Measurements from ENCODE around the gene UBE2N.

The UBE2N gene

DNA sequence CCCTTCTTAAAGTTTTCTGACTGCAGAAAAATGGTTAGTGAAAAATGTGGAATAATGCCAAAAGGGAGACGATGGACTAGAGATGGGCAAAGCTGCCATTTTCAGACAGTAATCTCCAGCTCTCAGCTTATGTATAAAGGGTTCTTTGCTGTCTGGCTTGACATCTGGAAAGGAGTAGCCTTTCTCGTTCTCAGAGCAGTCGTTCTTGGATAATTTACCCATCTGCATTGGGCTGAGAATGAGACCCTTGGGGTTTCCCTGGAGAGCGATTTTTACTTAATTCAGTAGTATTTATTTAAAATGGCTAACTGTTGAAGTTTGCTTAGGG is 62.8 kb downstream of the UBE2N start:
- no peak for DNase-seq

DNA sequence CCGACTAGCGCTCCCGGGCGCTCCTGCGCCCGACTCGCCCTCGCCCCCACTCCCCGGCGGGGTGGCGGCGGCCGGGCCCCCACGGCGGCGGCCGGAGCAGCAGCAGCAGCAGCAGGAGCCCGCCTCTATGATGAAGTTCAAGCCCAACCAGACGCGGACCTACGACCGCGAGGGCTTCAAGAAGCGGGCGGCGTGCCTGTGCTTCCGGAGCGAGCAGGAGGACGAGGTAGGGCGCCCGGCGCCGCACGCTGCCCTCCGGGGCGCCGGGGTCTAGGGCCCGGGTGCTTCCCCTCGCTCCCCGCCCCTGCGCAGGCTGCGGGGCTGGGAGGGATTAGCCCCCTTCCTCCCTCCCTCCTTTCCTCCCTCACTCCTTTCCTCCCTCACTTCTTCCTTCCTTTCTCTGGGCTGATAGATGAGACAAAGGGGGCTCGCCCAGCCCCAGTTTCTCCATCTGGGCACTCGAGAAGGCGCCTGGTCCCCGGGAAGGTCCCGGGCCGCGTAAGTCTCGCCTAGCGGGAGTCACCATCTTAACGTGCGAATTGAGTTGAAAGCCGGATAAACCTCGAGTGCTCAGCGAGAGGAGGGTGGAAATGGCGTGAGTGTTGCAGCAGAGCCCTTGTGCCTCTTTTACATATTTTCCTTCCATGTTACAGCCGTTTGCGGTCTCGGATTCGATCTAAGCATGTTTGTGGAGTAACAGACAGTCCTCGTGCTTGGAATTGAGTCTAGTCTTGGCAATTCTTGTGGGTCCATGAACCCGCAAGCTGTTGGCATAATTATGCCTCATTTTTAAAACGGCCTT is 63.4 kb downstream of the UBE2N start:
- DNase-seq: peak; percentile 87

DNA sequence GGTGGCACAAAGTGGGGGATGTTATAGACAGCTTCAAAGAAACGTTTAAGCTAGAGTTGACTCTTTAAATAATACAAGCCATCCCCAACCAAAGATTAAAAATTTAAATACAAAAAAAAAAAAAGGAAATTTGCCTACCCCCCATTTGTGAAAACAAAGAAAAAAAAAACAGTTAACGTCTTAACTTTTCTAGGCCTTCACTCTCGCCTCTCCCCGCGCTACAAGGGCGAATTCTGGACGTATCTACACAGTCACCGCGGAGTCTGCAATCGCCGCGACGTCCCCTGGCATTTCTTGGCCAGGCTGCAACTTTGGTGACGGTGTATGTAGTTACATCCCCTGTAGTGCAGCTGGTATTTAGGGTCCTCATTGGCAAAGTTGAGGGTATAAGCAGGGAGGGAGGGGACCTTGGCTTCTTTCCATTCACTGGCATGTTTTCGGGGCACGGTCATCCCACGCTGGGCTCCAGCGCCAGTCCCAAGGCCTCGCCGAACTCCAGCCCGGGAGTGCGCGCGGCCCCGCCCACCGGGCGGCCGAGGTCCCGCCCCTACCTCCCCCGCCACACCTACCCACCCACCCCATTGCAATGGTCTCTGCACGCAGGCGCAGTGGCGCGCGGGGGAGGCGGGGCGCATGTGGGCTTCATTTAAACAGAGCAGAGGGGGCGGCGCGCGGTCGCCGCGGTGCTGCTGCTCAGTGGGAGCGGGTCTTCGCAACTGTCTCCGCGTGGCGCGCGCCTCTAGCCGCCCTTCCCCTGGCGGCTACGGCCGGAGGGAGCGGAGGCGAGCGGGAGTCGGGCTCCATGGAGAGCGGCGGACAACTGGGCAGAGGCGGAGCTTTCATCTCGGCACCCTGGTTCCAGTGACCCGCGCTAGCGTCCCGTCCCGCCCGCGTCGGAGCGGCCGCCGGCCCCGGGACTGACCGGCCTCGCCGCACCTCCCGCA is 64.2 kb downstream of the UBE2N start, which contains the start of gene NUDT4:
Gene NUDT4, plus strand, starts transcription at position 674 of the 944 bp plus-strand sequence. CDS start 398 bp downstream, outside the sequence.
- peak; percentile 99 for DNase-seq

DNA sequence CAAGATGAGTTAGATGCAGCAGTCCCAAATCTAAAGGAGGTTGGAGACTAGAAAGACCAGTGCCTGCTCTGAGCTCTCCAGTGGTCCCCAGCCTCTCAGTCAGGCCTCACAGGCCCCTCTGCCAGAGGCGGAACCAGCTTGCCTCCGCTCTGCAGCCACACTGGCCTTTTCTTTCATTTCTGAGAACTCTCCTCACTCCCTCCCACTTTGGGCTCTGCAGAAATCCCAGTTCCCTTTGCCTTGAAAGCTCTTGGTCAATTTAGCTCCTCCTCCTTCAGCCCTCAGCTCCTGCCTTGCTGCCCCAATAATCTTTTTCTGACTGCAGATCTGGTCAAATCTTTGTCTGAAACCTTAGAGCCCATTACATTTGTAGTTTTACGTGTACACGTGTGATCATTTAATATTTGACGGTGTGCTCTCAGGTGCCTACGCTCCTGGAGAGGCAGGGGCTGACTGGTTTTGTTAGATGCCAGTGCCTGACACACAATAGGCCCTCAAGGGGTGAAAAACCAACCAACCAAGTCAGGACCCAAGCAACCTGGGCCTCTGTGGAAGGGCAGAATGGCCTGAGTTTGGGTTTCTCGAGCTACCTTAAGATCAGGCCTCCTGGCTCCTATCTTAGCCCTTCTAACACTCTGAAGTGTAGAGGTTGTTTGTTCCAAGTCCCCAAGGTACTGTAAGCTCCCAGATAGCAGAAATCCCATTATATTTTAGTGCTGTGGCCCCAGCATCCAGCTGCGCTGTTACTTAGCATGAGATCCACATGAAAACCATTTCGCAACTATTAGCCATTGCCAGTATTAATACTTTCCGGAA is 65.1 kb downstream of the UBE2N start:
- DNase-seq: no peak

DNA sequence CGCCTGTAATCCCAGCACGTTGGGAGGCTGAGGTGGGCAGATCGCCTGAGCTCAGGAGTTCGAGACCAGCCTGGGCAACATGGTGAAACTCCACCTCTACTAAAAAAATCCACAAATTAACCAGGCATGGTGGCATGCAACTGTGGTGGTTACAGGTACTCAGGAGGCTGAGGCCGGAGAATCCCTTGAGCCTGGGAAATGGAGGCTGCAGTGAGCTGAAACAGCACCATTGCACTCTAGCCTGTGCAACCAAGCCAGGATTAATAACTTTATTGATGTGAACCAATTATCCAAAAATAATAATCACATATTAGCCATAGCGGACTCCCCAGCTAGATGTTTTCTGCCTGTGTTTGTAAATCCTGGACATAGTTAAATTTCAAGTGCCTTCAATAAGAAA is 65.8 kb downstream of the UBE2N start:
- peak; percentile 26 for DNase-seq

DNA sequence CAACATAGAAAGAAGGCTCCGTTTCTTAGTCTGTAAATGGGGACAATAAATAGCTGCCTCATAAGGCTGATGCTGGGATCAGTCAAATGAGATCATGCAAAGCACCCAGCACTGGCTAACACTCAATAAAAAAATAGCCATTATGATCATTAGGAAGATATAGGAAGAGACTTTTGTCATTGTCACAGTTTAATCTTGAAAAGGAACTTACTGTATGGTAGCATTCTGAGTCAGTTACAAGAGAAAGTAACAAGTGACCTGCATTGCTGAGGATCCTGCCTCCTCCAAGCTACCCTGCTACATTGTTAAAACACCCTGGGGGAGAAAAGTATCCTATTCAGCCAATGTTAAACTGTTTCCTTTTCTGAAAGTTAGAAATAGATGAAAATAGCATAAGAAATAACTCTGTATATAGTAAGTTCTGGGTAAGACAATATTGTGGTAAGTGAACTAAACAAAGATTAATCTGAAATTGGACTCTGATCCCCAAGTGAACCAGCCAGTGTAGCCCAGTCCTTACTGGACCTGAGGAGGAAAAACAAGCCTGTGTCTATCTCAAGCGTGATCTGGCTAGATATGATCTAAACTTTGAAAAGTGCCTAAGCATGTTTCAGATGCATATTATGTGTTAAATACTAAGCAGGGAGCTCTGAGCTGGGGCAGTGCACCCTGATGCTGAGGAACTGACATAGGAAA is 67.6 kb downstream of the UBE2N start:
- no peak for DNase-seq

DNA sequence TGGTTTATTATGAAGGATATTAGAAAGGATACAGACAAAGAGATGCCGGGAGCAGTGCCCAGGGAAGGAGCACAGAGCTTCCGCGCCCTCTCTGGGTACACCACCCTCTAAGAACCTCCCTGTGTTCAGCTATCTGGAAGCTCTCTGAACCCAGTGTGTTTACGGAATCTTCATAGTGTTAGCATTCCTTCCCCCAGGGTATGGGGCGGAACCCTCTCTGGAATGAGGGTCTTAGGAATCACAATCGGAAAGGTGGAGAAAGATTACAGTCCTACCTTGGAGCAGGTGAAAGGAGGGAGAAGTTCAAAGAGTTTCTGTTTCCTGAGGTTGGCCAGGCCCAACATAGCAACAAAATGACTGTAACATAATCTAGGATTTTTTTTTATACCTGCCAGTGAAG is 70.8 kb downstream of the UBE2N start:
- DNase-seq: no peak

DNA sequence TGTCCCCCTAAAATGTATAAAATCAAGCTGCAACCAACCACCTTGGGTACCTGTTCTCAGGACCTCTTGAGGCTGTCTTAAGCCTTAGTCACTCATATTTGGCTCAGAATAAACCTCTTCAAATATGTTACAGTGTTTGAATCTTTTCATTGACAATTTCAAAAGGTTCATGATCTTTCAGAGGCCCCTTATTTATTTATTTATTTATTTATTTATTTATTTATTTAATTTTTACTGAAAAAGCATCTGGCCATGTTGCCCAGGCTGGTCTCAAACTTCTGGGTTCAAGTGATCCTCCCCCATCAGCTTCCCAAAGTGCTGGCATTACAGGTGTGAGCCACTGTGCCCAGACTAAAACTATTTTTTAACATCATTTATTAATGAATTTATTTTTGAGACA is 72.2 kb downstream of the UBE2N start:
- no peak for DNase-seq

DNA sequence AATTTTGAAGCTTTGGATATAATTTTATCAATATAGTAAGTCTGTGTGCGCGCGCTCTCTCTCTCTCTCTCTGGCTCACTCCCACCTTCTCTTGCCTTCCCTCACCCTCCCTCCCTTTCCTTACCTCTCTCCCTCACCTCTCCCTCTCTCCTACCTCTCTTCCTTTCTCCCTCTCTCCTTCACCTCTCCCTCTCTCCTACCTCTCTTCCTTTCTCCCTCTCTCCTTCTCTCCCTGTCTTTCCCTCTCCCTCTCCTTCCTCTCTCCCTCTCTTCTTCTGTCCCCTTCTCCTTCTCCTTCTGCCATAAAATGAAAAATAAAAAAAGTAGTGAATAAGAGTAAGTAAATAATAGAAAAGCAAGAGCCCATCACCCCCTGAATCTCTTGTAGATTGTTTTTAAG is 73.0 kb downstream of the UBE2N start:
- DNase-seq: no peak

DNA sequence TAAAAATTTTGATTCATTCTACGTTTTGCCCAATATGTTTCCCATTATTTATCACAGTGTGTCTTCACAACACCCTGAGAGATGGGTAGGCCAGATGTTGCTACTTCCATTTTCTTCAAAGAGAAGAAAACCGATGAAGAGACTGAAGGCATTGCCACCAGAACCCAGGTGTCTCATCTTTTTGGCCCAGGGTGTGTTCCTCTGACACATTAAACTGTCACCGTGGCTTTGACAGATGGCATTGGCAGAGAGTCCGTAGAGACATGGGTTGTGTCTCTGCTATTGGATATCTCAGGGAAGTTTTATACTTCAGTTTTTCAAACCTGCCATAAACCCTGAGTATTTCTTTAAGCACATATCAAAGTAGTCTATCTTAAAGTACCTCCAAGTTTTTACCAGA is 75.3 kb downstream of the UBE2N start:
- DNase-seq: no peak

DNA sequence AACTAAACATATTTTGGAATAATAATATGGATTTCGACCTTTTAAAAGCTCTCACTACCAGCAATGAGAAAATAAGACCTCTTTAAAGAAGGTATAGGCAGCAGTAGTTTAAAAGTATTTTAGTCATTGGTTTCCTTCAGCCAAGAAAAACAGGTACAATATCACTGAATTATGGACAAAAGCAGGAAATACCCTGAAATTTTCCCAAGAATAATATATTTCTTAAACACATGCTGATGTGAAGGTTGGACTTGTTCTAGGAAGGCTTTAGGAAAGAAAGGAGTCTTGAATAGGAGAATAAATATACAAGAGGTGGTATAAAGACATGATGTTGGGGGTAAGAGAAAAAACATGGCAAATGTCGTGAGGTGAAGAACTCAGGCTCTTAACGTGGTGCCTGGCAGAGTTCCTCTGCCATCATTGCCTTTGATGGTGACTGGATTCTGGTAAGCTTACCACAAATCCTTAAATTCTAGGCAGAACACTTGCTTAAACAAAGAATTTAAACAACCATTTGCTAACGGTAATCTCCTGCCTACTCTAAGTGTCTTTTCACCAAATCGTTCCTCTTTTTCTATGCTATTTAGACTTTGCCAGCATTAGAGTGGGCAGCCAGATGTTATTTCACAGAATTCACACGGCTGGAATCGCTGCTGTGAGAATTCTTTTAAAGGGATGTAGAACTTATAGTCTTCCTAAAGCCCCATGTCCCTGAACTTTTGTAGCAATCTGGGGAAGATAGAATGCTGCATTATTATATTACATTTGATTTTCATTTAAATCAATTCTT is 75.9 kb downstream of the UBE2N start:
- no peak for DNase-seq

DNA sequence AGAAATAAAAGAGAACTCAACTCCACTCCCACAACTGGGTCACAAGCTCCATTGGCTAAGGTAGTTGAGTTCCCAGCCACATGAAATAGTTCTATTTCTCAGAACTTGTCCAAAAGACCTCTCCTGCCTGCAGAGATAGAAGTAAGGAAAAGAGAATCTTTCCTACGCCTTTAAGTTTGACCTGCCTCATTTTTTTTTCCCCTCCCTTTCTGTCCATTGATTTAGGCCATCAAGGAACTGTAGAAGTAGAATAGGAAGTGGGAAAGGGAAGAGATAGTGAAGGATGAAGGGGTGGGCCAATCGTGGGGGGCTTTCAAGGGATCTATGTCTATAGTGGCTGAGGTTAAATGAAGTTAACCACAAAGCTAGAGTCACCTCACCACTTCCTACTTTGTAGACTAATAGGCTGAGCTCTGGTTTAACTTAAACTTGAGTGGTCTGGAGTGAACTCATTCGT is 77.9 kb downstream of the UBE2N start:
- DNase-seq: no peak

DNA sequence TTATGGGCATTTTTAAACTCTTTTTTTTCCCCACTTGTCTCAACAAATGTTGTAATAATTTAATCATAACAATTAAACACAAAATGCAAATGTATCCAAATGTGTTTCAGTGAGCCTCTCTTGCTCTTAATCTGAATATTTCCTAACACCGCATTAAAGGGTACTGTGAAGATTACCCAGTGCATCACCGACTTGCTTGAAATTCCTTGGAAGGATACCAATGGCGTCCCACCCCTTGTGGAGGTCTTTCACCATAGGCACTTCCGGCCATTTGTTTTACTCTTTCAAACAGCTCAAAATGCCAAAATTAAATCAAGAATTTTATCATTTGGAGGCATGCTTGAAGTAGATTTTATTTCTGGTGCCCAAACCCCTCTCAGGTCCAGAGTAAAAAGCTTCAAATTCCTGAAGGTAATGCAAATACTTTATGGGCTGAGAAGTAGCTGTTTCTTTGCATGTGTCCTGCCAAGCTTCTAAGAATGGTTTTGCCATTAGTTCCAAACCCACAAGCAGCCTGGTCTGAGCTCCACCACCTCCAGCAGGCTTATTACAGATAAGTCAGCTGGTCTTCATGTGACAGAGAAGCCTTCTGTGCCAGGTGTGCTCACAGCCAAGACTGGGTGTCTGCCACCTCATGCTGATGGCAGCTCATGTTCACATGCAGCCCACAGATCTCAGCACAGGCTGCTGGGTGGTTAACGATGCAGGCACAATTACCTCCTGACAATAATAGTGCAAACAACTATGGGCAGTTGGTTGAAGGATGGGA is 80.4 kb downstream of the UBE2N start:
- no peak for DNase-seq

DNA sequence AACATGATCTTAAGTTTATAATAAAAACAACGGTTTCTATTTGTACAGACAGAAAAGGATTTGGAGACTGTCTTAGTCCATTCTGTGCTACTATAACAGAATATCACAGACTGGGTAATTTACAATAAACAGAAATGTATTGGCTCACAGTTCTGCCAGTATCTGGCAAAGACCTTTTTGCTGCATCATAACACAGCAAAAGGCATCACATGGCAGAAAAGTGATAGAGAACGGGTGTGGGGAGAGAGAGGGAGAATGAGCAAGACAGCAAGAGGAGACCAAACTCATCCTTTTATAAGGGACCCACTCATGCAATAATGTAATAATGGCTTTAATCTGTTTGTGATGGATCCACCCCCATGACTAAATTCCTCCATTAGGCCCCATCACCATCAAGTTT is 81.1 kb downstream of the UBE2N start:
- no peak for DNase-seq

DNA sequence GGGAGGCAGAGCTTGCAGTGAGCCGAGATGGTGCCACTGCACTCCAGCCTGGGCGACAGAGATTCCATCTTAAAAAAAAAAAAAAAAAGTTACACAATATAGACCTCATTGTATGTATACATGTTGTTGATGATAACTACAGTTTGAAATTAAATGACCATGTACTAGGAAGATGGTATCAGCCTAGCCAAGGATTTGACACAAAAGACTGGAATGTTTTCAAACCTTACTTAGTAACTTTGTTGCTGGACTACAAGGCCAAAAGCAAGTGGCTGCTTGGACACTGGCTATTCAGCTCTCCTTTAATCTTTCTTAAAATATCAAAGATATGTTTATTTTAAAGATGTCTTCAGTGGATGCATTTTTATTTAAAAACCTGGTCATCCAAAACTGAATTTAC is 82.9 kb downstream of the UBE2N start:
- no peak for DNase-seq

DNA sequence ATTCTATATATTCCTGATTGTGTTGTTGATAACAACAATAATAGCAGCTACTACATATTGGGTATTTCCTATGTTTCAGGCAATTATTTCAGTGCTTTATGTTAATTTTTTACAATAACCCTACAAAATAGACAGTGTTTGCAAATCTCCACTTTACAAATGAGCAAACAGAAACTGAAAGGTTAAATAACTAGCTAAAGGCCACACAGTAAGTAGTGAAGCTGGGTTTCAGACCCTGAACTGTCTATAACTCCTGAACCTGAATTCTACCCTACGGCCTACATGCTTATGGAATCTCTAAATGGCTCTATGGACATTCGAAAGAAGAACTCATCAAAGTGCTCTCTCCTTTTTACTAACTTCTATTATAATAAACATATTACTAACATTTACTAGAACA is 83.7 kb downstream of the UBE2N start:
- DNase-seq: no peak

DNA sequence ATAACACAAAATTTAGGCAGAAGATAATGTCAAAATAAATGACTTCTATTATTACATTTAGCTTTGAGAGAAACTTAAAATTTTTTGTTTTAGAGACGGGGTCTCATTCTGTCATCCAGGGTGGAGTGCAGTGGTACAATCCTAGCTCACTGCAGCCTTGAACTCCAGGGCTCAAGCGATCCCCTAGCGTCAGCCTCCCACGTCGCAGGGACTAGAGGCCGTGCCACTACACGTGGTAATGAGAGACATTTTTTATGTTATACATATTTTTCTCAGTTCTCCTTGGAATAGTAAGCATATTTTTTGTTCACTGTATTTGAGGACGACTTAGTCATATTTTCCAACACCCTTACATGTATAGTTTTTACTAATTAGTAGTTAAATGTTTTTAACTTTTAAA is 85.5 kb downstream of the UBE2N start:
- no peak for DNase-seq

Measured in activated CD8-positive, alpha-beta memory T cell treated with anti-CD3 and anti-CD28 coated beads for 24 hours (primary cell).